Esophagus muscularis mucosa (tissue), 4 donors: ENCODE measurements around the gene ZNF117.
"Not testable (repeated sequence)": the region's sequence is repeated elsewhere in the genome, so short reads cannot be mapped to it uniquely, and the experiment has no call there.

ENCODE experiments used
- CTCF ChIP-seq, 3 experiments: fragments of 200-600 bp in 2 of 3; fragments of 450-650 bp in 1 of 3; sonication (generic) in 2 of 3; IDR thresholded peaks; one replicate each; pipeline ENCODE4 v1.5.1; 2017 to 2019; ENCODE audit warnings: antibody characterized with exemption in 3 of 3, mild to moderate bottlenecking in 2 of 3, moderate library complexity in 1 of 3
- EP300 ChIP-seq: sonication (generic); formaldehyde crosslinking; IDR thresholded peaks from one replicate; pipeline ENCODE4 v1.6.1; 2017; ENCODE audit warnings: antibody characterized with exemption
- POLR2A ChIP-seq: fragments of 450-650 bp; IDR thresholded peaks from one replicate; pipeline ENCODE4 v1.6.1; 2017; ENCODE audit warnings: antibody characterized with exemption, moderate library complexity, mild to moderate bottlenecking, low read depth
- POLR2AphosphoS5 ChIP-seq, 2 donors: sonication (generic); formaldehyde crosslinking; IDR thresholded peaks; one replicate each; pipeline ENCODE4 v1.6.1; 2017; ENCODE audit warnings: antibody characterized with exemption in 2 of 2

GRCh38 chr7:65020978-65021377, 30.1 kb upstream of the ZNF117 start:
- not testable (repeated sequence) for TF ChIP-seq CTCF (IDR thresholded peaks at IDR 0.05); POLR2A; POLR2AphosphoS5 (IDR thresholded peaks at IDR 0.05); EP300
